AG04450 (cell line): Measurements from ENCODE around the gene BPIFB6. TPM values are rescaled to one million over a fixed set of nuclear protein-coding genes. Genes with fewer than 3 reads are reported as not detected.
"Not testable (repeated sequence)": the region's sequence is repeated elsewhere in the genome, so short reads cannot be mapped to it uniquely, and the experiment has no call there.

ENCODE experiments used
- CTCF ChIA-PET: fragments of 300-600, 350-600 bp; formaldehyde crosslinking; extraction: SDS; loops from one replicate; lab custom pipeline; 2022; ENCODE audit warnings: antibody characterized with exemption, inconsistent platforms; lab: Charles Lee
- POLR2A ChIA-PET: fragments of 350-600 bp; formaldehyde crosslinking; extraction: SDS; loops from one replicate; lab custom pipeline; 2021; ENCODE audit warnings: antibody characterized with exemption, inconsistent platforms; lab: Yijun Ruan, JAX
- DNase-seq: peaks from one replicate; pipeline ENCODE4 v3.0.0-alpha.2; 2011; ENCODE audit warnings: low read depth, low spot score
- H3K27ac ChIP-seq: one replicate; pipeline ENCODE4 v1.5.1; 2012; ENCODE audit warnings: low read depth, low read length, control low read depth
- H3K27me3 ChIP-seq: one replicate; pipeline ENCODE4 v1.6.0; 2012; ENCODE audit warnings: low read length; ENCODE audit not compliant: control insufficient read depth, insufficient read depth
- H3K4me3 ChIP-seq: 2 replicates; pipeline ENCODE4 v1.5.1; 2011; ENCODE audit warnings: mild to moderate bottlenecking, low read depth, low read length, control low read depth
- H3K9me3 ChIP-seq: 2 replicates; pipeline ENCODE4 v1.5.1; 2012; ENCODE audit warnings: low read length; ENCODE audit not compliant: control insufficient read depth, insufficient read depth
- CTCF ChIP-seq: IDR thresholded peaks from 2 replicates; pipeline ENCODE4 v1.5.1; 2011; ENCODE audit warnings: low read depth, low read length, control low read depth, inconsistent platforms
- polyA plus RNA-seq: library from polyadenylated mRNA; depleted of rRNA; stranded (reverse); fragments of >200 nt; gene quantifications from 2 replicates; pipeline ENCODE4 v1.2.3, GENCODE V29; 2011

BPIFB6 gene
- polyA plus RNA-seq, 1 experiment = not detected

- H3K27ac ChIP-seq = no peak overlapping the region
- H3K4me3 ChIP-seq = no peak overlapping the region
- POLR2A ChIA-PET = no interaction called here
- H3K9me3 ChIP-seq = no peaks in the 10 kb centered on the region; the same call in 1 of the 2 replicates
- CTCF ChIA-PET = interaction anchor here (0.5 kb wide), 1 partner anchor 217 kb away, joined by 9 read pairs; no protein-coding TSS in a partner anchor
- no peak for TF ChIP-seq CTCF
- H3K27me3 ChIP-seq = no peaks in the 10 kb centered on the region
- no peak for DNase-seq
These were observed 11.7 kb downstream of the BPIFB6 start for GRCh38 chr20:33042983-33043730.

- no peak overlapping the region for H3K4me3 ChIP-seq
- TF ChIP-seq CTCF = no peak
- H3K27me3 ChIP-seq = no peaks in the 10 kb centered on the region
- DNase-seq = no peak
- ChIA-PET POLR2A (no interaction called here), CTCF (interaction anchor here (0.5 kb wide), 1 partner anchor 216 kb away, joined by 9 read pairs; no protein-coding TSS in a partner anchor)
- no peaks in the 10 kb centered on the region; the same call in none of the 2 replicates for H3K9me3 ChIP-seq
- H3K27ac ChIP-seq = no peak overlapping the region
These were observed 12.3 kb downstream of the BPIFB6 start for GRCh38 chr20:33043731-33044181.

- H3K27ac ChIP-seq, DNase-seq, CTCF ChIA-PET, H3K4me3 ChIP-seq, H3K27me3 ChIP-seq, POLR2A ChIA-PET, H3K9me3 ChIP-seq: not testable (repeated sequence)
These were observed 13.8 kb downstream of the BPIFB6 start for GRCh38 chr20:33045129-33045721.

GRCh38 chr20:33046412-33046811, 15.0 kb downstream of the BPIFB6 start:
- TF ChIP-seq CTCF = no peak
- Histone ChIP-seq H3K9me3 (no peaks in the 10 kb centered on the region; the same call in none of the 2 replicates), H3K27me3 (no peaks in the 10 kb centered on the region), H3K27ac (no peak overlapping the region), H3K4me3 (no peak overlapping the region)
- DNase-seq = no peak
- ChIA-PET CTCF (no interaction called here), POLR2A (no interaction called here)

GRCh38 chr20:33051333-33051732, 19.9 kb downstream of the BPIFB6 start:
- Histone ChIP-seq H3K27me3 (no peaks in the 10 kb centered on the region), H3K4me3 (no peak overlapping the region), H3K27ac (no peak overlapping the region), H3K9me3 (no peaks in the 10 kb centered on the region; the same call in 1 of the 2 replicates)
- TF ChIP-seq CTCF = no peak
- POLR2A ChIA-PET = no interaction called here
- no peak for DNase-seq
- CTCF ChIA-PET = no interaction called here
